ENCODE data around the gene C3orf33. TPM values are rescaled to one million over a fixed set of nuclear protein-coding genes. Genes with fewer than 3 reads are reported as not detected.

Gene C3orf33
- total RNA-seq, 3 donors from 2014 or later = 1.7 to 3.3 (median 2.0) TPM

DNA sequence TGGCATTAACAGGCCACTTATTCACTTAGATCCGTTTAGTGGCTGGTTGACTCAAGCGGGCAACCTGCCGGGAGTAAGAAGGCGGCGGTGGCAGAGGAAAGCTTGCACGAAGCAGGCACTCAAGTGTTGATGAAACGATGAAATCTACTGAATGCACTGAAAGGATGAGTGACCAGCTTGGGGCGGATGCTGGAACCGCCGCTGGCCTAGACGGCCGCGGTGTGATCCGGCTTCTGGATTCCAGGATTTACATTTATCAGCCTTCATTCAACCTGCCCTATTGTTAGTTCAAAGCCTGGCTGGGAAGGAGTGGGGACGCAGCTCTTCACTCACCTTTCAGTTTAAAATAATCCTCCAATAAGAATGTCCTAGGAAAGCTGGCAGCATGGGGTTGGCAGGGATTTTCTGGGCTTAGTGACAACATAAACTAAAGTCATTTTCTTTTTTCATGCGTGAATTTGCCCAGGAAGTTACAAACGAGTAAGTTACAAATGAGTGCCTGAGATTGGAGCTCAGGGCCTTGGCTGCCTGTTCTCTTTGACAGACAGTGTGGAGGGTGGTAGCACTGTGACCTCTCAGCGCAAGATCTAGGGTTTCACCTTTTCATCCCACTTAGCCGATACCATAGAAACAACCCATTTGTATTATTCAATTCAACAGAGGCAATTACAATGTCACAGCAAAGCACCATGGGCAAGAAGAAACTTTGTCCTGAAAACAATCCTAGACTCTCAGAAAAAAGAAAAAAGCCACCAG, 60.1 kb downstream of the C3orf33 start:
- Histone ChIP-seq H3K36me3 (ENCODE audit: low read depth) (no peaks in the 10 kb centered on the region), H3K4me1 (ENCODE audit: low read depth) (peaks cover 6% of the 10 kb centered on the region), H3K4me3 (no peak overlapping the region), H3K9me3 (no peaks in the 10 kb centered on the region)
- DNase-seq (peak in 2 of 3 donors; percentile 45 to 51), ATAC-seq (peak; percentile 58)
- intact Hi-C loops (cut with DNase I, micrococcal nuclease) = no loop called here
- TF ChIP-seq, protein P1, sequence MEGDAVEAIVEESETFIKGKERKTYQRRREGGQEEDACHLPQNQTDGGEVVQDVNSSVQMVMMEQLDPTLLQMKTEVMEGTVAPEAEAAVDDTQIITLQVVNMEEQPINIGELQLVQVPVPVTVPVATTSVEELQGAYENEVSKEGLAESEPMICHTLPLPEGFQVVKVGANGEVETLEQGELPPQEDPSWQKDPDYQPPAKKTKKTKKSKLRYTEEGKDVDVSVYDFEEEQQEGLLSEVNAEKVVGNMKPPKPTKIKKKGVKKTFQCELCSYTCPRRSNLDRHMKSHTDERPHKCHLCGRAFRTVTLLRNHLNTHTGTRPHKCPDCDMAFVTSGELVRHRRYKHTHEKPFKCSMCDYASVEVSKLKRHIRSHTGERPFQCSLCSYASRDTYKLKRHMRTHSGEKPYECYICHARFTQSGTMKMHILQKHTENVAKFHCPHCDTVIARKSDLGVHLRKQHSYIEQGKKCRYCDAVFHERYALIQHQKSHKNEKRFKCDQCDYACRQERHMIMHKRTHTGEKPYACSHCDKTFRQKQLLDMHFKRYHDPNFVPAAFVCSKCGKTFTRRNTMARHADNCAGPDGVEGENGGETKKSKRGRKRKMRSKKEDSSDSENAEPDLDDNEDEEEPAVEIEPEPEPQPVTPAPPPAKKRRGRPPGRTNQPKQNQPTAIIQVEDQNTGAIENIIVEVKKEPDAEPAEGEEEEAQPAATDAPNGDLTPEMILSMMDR (IDR thresholded peaks at IDR 0.05) = no peak

DNA sequence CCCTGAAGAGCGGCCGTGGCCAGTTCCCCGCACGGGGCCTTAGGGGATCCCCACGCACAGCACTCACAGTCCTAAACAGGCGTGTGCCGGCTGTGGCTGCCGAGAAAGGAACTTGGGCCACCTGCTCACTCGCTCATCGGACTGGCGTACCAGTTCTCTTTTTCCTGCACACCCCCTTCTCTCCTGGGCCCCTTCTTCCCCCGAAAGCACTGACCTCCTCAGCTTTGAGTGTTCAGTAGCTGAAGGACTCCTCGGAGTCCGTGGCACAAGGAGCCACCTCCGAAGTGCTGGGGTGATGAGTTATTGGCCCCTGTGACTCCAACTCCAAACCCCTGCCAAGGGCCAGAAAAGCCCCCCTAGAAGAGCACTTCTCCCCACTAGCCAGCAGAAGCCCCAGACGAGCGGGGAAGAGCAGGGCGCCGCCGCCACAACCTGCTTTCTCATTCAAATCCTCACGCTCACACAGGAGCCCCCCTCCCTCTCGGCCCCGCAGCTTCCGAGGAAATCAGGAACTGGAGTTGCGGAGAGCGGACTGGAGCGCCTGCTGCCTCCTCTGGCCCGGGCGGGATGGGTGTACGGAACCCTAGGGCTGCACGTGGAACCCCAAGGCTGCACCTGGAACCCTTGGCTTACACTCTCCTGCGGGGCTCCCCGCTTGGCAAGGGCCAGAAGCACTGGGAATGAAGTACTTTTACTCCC, 61.3 kb downstream of the C3orf33 start, which contains the start of gene PLCH1:
Gene PLCH1 (minus strand): TSS at position 446 of the 699 bp plus-strand sequence. CDS start 40,847 bp downstream, outside the sequence.
- intact Hi-C loops (cut with DNase I, micrococcal nuclease) = no loop called here

DNA sequence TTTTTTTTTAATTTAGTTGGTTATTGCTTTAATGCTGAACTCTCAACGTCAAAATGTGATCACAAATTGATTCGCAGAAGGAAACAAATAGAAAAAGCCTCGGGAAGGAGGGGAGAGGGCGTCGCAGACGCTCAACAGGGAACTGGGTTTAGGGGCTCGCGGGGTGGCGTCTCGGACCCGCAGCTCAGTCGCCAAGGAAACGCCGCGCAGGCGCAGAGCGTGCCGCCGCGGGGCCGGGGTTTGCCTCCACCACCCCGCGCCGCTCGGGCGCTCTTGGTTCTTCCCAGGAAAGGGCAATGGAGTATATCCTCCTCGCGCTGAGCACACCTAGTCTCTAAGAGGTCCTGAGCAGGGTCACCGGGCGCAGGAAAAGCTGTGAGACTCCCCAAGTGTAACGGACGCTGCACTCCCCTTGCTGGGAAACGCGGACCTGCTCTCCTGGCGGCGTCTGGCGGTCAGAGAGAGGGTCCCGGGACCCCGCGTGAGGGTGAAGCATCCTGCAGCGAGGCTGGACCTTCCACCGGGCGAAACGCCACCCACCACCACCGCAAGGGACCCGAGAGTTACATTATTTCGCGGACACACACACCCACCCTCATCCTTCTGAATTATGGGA, 62.0 kb downstream of the C3orf33 start:
- Histone ChIP-seq H3K4me3 (peak overlapping the region; percentile 36), H3K4me1 (ENCODE audit: low read depth) (peaks cover 8% of the 10 kb centered on the region), H3K36me3 (ENCODE audit: low read depth) (no peaks in the 10 kb centered on the region), H3K9me3 (no peaks in the 10 kb centered on the region)
- TF ChIP-seq, protein P1 (IDR thresholded peaks at IDR 0.05) = no peak
- intact Hi-C loops (cut with DNase I, micrococcal nuclease) = no loop called here
- ATAC-seq (peak; percentile 77), DNase-seq (peak; percentile 75 to 84 (median 76))

More for the DNA sequence above, 61.3 kb downstream of the C3orf33 start, which contains the start of gene PLCH1:
- no peaks in the 10 kb centered on the region for H3K36me3 ChIP-seq (ENCODE audit: low read depth)
- ATAC-seq (peak; percentile 88), DNase-seq (peak; percentile 85 to 88 (median 86))
- H3K9me3 ChIP-seq = no peaks in the 10 kb centered on the region
- H3K4me3 ChIP-seq = peak within 1 kb of the TSS; percentile 36
- peaks cover 6% of the 10 kb centered on the region for H3K4me1 ChIP-seq (ENCODE audit: low read depth)
- TF ChIP-seq, protein P1 (IDR thresholded peaks at IDR 0.05) = no peak

DNA sequence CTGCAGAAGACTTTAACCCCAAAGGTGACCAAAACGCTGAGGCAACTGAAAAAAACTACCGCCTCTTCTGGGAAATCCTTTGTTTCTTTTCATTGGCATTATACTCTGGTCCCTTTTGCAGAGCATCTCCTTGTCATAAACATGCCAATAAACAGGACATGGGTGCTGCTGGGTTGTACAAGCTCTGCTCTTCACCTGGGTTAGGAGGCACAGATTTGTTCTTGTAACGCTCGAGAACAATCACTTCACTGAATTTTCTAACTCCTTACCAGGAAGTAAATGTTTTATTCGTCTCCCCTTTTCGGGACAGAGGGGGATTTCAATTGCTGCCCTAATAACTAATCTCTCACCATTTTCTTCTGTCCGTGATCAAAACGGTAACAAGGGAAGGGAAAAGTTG, 62.5 kb downstream of the C3orf33 start:
- ATAC-seq (peak; percentile 9), DNase-seq (peak in 1 of 3 donors; percentile 13)
- intact Hi-C loops (cut with DNase I, micrococcal nuclease) = no loop called here

DNA sequence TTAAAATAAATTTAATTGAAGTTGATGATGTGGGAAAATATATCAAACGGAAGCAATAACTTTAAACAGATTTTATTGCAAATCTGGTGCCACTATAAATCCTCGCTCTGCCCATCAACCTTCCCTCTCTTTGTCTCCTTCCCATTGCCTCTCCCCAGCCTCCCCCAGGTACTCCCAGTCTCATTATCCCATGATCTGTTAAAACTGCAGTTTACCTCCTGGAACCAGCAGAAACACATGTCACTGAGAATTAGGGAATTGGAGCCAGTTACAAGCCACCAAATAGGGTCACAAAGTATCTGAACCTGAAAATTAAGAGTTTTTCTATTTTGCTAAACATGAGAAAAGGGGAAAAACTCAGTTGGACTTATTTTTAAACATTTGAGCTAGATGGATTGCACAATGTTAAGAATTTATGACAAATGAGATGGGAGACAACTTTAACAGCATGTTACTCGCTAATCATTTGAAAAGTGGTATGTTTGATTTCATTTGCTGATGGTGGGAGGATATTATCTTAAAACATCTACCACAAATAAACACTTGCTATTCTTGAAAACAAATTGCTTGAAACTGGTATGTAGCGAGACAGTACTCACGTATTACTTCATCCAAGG, 63.6 kb downstream of the C3orf33 start:
- no peaks in the 10 kb centered on the region for H3K9me3 ChIP-seq
- H3K36me3 ChIP-seq (ENCODE audit: low read depth) = no peaks in the 10 kb centered on the region
- intact Hi-C loops (cut with DNase I, micrococcal nuclease) = no loop called here
- DNase-seq = no peak
- peaks cover 10% of the 10 kb centered on the region for H3K4me1 ChIP-seq (ENCODE audit: low read depth)
- no peak overlapping the region for H3K4me3 ChIP-seq
- ATAC-seq = no peak
- TF ChIP-seq, protein P1 (IDR thresholded peaks at IDR 0.05) = no peak

More for the DNA sequence above, 62.5 kb downstream of the C3orf33 start:
- no peaks in the 10 kb centered on the region for H3K9me3 ChIP-seq
- peak overlapping the region; percentile 36 for H3K4me3 ChIP-seq
- TF ChIP-seq, protein P1 (IDR thresholded peaks at IDR 0.05) = no peak
- no peaks in the 10 kb centered on the region for H3K36me3 ChIP-seq (ENCODE audit: low read depth)
- peaks cover 10% of the 10 kb centered on the region for H3K4me1 ChIP-seq (ENCODE audit: low read depth)
